Spleen (tissue), 7 donors: ENCODE results near the gene VTI1A.

Experiments
- CTCF ChIP-seq, 11 experiments: fragments of 200-600 bp in 7 of 11; fragments of 450-650 bp in 4 of 11; sonication (generic) in 4 of 11; IDR thresholded peaks in 8 of 11; conservative IDR thresholded peaks in 3 of 11; 1 replicate in 7 of 11; 2 replicates in 4 of 11; pipeline versions ENCODE4 v1.4.0 to v1.8.0; 2016 to 2021; ENCODE audit warnings: antibody characterized with exemption in 11 of 11, inconsistent platforms in 4 of 11, mild to moderate bottlenecking in 1 of 11
- POLR2AphosphoS5 ChIP-seq, 3 donors: sonication (generic); formaldehyde crosslinking; IDR thresholded peaks; one replicate each; pipeline ENCODE4 v1.5.1; 2017; ENCODE audit warnings: antibody characterized with exemption in 3 of 3
- donor health status: DM: no; HTN: no; CAD: no; lungs with moderate emphysema.
- donor health status: DM: no; HTN: no; CAD: no.
- donor health status: DM: no; HTN: no; CAD: no.

- no peak for TF ChIP-seq CTCF (IDR thresholded peaks at IDR 0.05 in 8 of 11, conservative IDR thresholded peaks at IDR 0.05 in 3 of 11)
- TF ChIP-seq POLR2AphosphoS5 (IDR thresholded peaks at IDR 0.05), result no peak
Measured at GRCh38 chr10:112603062-112603461, 156.0 kb downstream of the VTI1A start.
